ENCODE measurements around the gene OR5AL1.
"Not testable (repeated sequence)": the region's sequence is repeated elsewhere in the genome, so short reads cannot be mapped to it uniquely, and the experiment has no call there.

The OR5AL1 gene

DNA sequence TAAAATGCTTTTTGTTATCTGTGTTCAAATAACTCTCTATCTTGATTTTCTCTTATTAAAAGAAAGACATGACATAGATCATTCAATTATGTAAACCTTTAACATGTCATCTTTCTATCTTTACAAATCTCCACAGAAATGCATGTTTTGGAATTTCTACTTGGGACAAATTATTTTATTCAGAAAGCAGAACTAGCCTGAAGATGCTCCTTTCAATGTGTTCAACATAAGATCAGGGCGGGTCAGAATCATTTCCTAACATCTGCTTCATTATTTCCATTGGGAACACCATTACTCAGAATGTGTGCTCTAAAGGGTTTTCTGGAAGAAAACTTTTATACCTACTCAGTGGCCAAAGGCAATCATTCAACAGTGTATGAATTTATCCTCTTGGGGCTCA, at the start of gene OR5AL1:
TSS of gene OR5AL1 (plus strand) at position 301 of the 400 bp plus-strand sequence.
- DNase-seq (ENCODE audit: low spot score): no peak

DNA sequence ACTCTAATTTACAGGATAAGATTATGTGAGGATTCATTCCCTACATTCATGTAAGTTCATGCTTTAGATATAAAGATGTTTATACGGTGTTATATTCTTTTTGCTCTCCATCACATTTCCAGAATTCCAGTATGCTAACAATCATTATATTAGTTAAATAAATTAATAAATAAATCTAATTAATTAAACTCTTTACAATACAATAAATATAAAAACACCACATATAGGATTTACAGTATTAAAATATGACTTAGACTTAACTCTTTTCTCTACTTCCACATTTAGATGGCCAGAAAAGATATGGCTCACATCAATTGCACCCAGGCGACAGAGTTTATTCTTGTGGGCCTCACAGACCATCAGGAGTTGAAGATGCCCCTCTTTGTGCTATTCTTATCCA, 37.2 kb upstream of the OR5AL1 start, which contains the start of gene OR8U1:
TSS of gene OR8U1 (plus strand) at position 301 of the 400 bp plus-strand sequence. CDS start at position 301, 0 bp downstream.
- DNase-seq (ENCODE audit: low spot score): no peak

DNA sequence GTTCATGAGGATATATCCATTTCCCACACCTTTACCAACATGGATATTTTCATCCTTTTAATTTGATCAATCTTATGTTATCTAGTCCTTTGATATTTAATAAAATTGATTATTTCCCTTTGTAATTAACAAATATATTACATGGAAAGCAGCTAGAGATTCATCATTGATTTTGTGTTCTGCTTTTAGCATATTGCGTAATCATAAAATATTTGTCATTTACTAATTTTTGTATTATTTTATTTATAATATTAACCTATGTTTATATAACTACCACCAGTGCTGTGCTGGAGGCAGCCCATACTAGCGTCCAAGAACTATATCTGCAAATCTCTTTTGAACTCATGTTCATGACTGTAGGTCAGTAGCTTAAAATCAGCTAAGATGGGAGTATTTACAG, 32.4 kb upstream of the OR5AL1 start:
- DNase-seq (ENCODE audit: low spot score): no peak

DNA sequence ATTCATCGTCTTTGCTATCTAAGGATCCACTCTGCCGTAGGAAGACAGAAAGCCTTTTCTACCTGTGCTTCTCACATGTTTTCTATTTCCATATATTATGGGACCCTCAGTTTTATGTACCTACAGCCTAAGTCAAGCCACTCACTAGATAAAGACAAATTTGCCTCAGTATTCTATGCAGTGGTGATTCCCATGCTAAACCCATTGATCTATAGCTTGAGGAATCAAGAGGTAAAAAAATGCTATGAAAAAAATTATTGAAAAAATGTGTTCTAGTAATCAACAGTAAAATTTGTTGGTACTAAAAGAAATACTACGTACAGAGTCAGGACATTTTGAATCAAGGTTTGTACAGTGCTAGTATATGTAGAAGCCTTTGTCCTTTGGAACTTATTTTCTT, 18.1 kb upstream of the OR5AL1 start:
- no peak for DNase-seq (ENCODE audit: low spot score)

DNA sequence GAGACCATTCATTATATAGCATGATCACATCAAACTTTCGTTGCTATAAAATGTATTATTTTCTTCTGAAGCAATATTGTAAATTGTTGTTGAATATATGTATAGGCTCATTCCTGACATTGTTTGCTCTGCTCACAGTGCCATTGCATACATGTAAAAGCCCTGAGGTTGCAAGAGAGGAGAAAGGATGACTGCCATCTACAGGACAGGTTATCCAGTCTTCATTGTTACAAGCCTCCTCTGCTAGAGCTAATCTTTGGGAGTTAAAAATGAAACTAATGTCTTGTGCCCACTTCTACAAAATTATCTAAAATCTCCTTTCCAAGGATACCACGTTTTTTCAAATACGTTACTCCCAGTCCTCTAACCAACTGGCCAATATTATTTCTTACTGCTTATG, 16.4 kb upstream of the OR5AL1 start:
- DNase-seq (ENCODE audit: low spot score): no peak

DNA sequence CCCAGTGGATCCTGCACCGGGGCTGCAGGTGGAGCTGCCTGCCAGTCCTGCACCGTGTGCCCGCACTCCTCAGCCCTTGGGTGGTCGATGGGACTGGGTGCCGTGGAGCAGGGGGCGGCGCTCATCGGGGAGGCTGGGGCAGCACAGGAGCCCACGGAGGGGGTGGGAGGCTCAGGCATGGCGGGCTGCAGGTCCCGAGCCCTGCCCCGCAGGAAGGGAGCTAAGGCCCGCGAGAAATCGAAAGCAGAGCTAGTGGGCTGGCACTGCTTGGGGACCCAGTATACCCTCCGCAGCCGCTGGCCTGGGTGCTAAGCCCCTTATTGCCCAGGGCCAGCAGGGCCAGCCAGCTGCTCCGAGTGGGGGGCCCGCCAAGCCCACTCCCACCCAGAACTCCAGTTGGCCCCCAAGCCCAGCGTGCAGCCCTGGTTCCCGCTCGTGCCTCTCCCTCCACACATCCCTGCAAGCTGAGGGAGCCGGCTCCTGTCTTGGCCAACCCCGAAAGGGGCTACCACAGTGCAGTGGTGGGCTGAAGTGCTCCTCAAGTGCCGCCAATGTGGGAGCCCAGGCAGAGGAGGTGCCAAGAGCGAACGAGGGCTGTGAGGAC, 10.5 kb upstream of the OR5AL1 start:
- not testable (repeated sequence) for DNase-seq (ENCODE audit: low spot score)

DNA sequence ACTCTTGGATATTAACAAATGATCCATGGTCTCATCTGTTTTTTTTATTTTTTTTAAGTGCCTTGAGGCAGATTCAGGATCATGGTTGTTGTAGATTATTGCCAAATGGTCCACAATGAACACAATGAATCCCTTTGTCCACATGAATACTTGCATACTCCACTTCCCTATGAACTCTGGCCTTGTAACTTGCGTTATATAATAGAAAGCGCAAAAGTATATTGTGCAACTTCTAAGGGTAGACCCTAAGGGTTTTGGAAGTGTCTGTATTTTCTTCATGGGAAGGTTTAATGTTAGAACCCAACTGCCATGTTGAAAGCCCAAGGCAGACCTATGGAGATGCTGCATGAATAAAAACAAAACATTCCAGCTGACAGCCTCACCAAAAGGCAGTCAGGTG, 8.1 kb upstream of the OR5AL1 start:
- no peak for DNase-seq (ENCODE audit: low spot score)

DNA sequence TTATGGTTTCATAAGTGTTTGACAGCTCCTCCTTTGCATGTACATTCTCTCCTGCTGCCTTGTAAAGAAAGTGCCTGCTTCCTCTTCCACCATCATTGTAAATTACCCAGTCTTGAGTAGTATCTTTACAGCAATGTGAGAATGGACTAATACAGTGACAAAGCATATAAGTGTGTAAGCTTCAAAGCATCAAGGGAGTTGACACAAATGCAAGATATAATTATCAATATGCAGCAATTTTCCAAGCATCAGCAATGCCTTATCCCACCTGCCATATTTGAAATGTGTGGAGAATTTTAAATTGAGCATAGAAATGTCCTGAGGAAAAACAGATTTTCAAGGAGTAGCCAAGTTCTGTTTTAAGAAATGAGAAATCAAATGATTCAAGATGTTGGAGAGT, 1.7 kb upstream of the OR5AL1 start:
- no peak for DNase-seq (ENCODE audit: low spot score)

DNA sequence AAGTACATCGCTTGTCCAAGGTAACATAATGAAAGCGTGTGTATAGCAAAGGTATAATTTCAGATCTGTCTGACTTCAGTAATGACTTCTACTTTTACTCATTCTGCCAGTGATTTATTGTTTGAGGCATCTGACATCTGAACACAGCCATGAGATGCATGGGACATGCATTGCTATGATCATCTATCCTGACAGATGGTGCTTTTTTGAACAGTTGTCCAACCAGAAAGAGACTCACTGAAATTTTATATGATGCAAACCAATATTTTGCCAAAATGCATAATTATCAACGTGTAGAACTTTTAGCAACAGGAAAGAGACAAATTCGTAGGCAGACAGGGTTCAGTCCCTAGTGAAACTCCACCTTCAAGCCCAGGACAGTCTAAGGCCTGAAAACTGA, 41.0 kb downstream of the OR5AL1 start:
- no peak for DNase-seq (ENCODE audit: low spot score)

DNA sequence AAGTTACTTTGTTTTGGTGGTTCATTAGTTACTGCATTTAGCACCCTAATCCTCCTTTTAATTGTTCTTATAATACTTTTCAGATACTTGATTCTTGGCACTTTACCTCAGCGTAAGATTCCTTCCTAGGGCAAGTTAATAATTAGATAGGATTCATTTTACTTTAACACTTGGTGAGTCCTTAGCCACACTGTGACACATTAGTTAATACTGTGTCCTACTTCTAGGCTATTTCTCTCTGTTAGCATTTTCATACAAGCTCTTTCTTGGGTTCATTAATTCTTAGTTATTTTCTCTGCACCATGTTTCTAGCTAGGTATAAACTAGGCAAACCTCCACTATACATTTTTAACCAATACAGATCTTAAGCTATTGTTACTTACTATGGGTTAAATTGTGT, 44.6 kb downstream of the OR5AL1 start:
- DNase-seq (ENCODE audit: low spot score): no peak

All from SW480 (cell line).